ENCODE measurements around the gene CDH13.

The CDH13 gene

GRCh38 chr16:83475108-83475507 is 848.3 kb downstream of the CDH13 start:
- peak; percentile 8 for DNase-seq (ENCODE audit: low read depth)
- TF ChIP-seq CTCF (conservative IDR thresholded peaks at IDR 0.05; ENCODE audit: low read length), result no peak
- H3K4me3 ChIP-seq (ENCODE audit: low read length), result no peak overlapping the region

- DNase-seq (ENCODE audit: low read depth), result no peak
- H3K4me3 ChIP-seq (ENCODE audit: low read length), result no peak overlapping the region
- no peak for TF ChIP-seq CTCF (conservative IDR thresholded peaks at IDR 0.05; ENCODE audit: low read length)
Observed at GRCh38 chr16:83481589-83481988, 854.8 kb downstream of the CDH13 start.

GRCh38 chr16:83482545-83483162 is 855.9 kb downstream of the CDH13 start:
- H3K4me3 ChIP-seq (ENCODE audit: low read length), result no peak overlapping the region
- no peak for DNase-seq (ENCODE audit: low read depth)
- TF ChIP-seq CTCF (conservative IDR thresholded peaks at IDR 0.05; ENCODE audit: low read length), result no peak

- no peak for TF ChIP-seq CTCF (conservative IDR thresholded peaks at IDR 0.05; ENCODE audit: low read length)
- H3K4me3 ChIP-seq (ENCODE audit: low read length), result no peak overlapping the region
- DNase-seq (ENCODE audit: low read depth), result no peak
Observed at GRCh38 chr16:83490073-83490472, 863.3 kb downstream of the CDH13 start.

- H3K4me3 ChIP-seq (ENCODE audit: low read length), result no peak overlapping the region
- no peak for TF ChIP-seq CTCF (conservative IDR thresholded peaks at IDR 0.05; ENCODE audit: low read length)
- DNase-seq (ENCODE audit: low read depth), result no peak
Observed at GRCh38 chr16:83494459-83494858, 867.7 kb downstream of the CDH13 start.

- TF ChIP-seq CTCF (conservative IDR thresholded peaks at IDR 0.05; ENCODE audit: low read length), result no peak
- H3K4me3 ChIP-seq (ENCODE audit: low read length), result no peak overlapping the region
- no peak for DNase-seq (ENCODE audit: low read depth)
Observed at GRCh38 chr16:83501481-83501880, 874.7 kb downstream of the CDH13 start.

- TF ChIP-seq CTCF (conservative IDR thresholded peaks at IDR 0.05; ENCODE audit: low read length), result no peak
Observed at GRCh38 chr16:83508295-83508694, 881.5 kb downstream of the CDH13 start.

More at GRCh38 chr16:83508295-83508694, 881.5 kb downstream of the CDH13 start:
- no peak for DNase-seq (ENCODE audit: low read depth)
- H3K4me3 ChIP-seq (ENCODE audit: low read length), result no peak overlapping the region
